Astrocyte (in vitro differentiated cells and primary cell): ENCODE measurements around the gene ANKRD42. TPM values are rescaled to one million over a fixed set of nuclear protein-coding genes. Genes with fewer than 3 reads are reported as not detected.
"Not testable (repeated sequence)": the region's sequence is repeated elsewhere in the genome, so short reads cannot be mapped to it uniquely, and the experiment has no call there.

Experiments used
- DNase-seq: peaks from one replicate; pipeline ENCODE4 v3.0.0-alpha.2; 2010; ENCODE audit warnings: low read depth
- FAIRE-seq: peaks from 2 replicates; lab custom pipeline; 2011; peaks lifted over from hg19 to GRCh38; lab: Jason Lieb, UNC
- H2AFZ ChIP-seq: 2 replicates; pipeline ENCODE4 v1.6.0; 2012; ENCODE audit warnings: low read depth, low read length, inconsistent platforms
- H3K27ac ChIP-seq: 2 replicates; pipeline ENCODE4 v1.5.1; 2011; ENCODE audit warnings: low read depth, low read length, inconsistent platforms
- H3K27me3 ChIP-seq: 2 replicates; pipeline ENCODE4 v1.6.0; 2011; ENCODE audit warnings: low read length, inconsistent platforms; ENCODE audit not compliant: insufficient read depth
- H3K36me3 ChIP-seq: 2 replicates; pipeline ENCODE4 v1.5.1; 2011; ENCODE audit warnings: low read length, inconsistent platforms; ENCODE audit not compliant: insufficient read depth
- H3K4me1 ChIP-seq: 2 replicates; pipeline ENCODE4 v1.5.1; 2011; ENCODE audit warnings: low read length, inconsistent platforms; ENCODE audit not compliant: insufficient read depth
- H3K4me2 ChIP-seq: 2 replicates; pipeline ENCODE4 v1.6.0; 2012; ENCODE audit warnings: low read length, inconsistent platforms
- H3K4me3 ChIP-seq: 2 replicates; pipeline ENCODE4 v1.5.1; 2011; ENCODE audit warnings: low read depth, mild to moderate bottlenecking, low read length, inconsistent platforms; ENCODE audit not compliant: insufficient read depth
- H3K79me2 ChIP-seq: 2 replicates; pipeline ENCODE4 v1.6.0; 2012; ENCODE audit warnings: mild to moderate bottlenecking, low read length, inconsistent platforms; ENCODE audit not compliant: insufficient read depth
- H3K9ac ChIP-seq: 2 replicates; pipeline ENCODE4 v1.6.0; 2012; ENCODE audit warnings: mild to moderate bottlenecking, low read length, inconsistent platforms
- H3K9me3 ChIP-seq: 2 replicates; pipeline ENCODE4 v1.5.1; 2012; ENCODE audit warnings: low read depth, mild to moderate bottlenecking, low read length, inconsistent platforms; ENCODE audit not compliant: insufficient read depth
- H4K20me1 ChIP-seq: 2 replicates; pipeline ENCODE4 v1.6.0; 2012; ENCODE audit warnings: low read length, inconsistent platforms; ENCODE audit not compliant: insufficient read depth
- H3K27ac Mint-ChIP-seq: one replicate; pipeline ENCODE4 v1.8.0; 2021; ENCODE audit warnings: mild to moderate bottlenecking, mixed read lengths; ENCODE audit not compliant: unreplicated experiment
- H3K27me3 Mint-ChIP-seq: one replicate; pipeline ENCODE4 v1.8.0; 2021; ENCODE audit warnings: low read depth, mixed read lengths; ENCODE audit not compliant: unreplicated experiment
- H3K36me3 Mint-ChIP-seq: one replicate; pipeline ENCODE4 v1.8.0; 2021; ENCODE audit warnings: low read depth, mixed read lengths; ENCODE audit not compliant: unreplicated experiment
- H3K4me1 Mint-ChIP-seq: one replicate; pipeline ENCODE4 v1.8.0; 2021; ENCODE audit warnings: low read depth, mixed read lengths; ENCODE audit not compliant: unreplicated experiment
- H3K4me3 Mint-ChIP-seq: one replicate; pipeline ENCODE4 v1.8.0; 2021; ENCODE audit warnings: mild to moderate bottlenecking, moderate library complexity, mixed read lengths; ENCODE audit not compliant: unreplicated experiment
- H3K9me3 Mint-ChIP-seq: one replicate; pipeline ENCODE4 v1.8.0; 2021; ENCODE audit warnings: mild to moderate bottlenecking, mixed read lengths; ENCODE audit not compliant: unreplicated experiment
- CTCF ChIP-seq: IDR thresholded peaks from 2 replicates; pipeline ENCODE4 v1.5.1; 2011; ENCODE audit warnings: low read depth, mild to moderate bottlenecking, inconsistent platforms, low read length, moderate library complexity; ENCODE audit not compliant: insufficient read depth
- EZH2 ChIP-seq: IDR thresholded peaks from 2 replicates; pipeline ENCODE4 v1.6.1; 2012; ENCODE audit warnings: mild to moderate bottlenecking, low read length, inconsistent platforms; ENCODE audit not compliant: insufficient read depth
- total RNA-seq: library from RNA; stranded (reverse); gene quantifications from 2 replicates; pipeline ENCODE4 v1.2.1, GENCODE V29; 2021

Gene ANKRD42
- total RNA-seq, 1 donor from 2014 or later = 15.0 TPM

DNA sequence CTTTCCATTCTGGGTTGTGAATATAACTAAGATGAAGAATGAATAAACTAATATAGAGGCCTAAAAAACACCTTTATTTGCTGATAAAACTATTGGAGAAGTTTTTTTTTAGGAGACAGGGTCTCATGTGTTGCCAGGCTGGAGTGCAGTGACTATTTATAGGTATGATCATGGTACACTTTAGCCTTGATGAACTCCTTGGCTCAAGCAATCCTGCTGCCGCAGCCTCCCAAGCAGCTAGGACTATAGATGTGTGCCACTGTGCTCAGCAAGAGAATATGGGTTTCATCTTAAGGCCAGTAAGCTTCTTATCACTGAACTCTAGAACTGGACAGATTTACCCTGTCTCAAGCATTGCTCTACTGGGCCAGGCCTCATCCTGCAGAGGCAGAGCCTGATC is 66.0 kb downstream of the ANKRD42 start:
- no peak overlapping the region for H3K4me3 ChIP-seq
- Mint-ChIP-seq H3K36me3 (peaks cover 7% of the 10 kb centered on the region), H3K9me3 (no peaks in the 10 kb centered on the region), H3K4me1 (peaks cover 23% of the 10 kb centered on the region), H3K27me3 (no peaks in the 10 kb centered on the region), H3K27ac (no peak overlapping the region), H3K4me3 (no peak overlapping the region)
- TF ChIP-seq CTCF (no peak), EZH2 (no peak)
- FAIRE-seq = no peak
- peaks cover 36% of the 10 kb centered on the region for H3K36me3 ChIP-seq
- no peak for DNase-seq
- no peaks in the 10 kb centered on the region for H3K9me3 ChIP-seq
- no peak overlapping the region for H3K9ac ChIP-seq
- no peaks in the 10 kb centered on the region for H4K20me1 ChIP-seq
- no peaks in the 10 kb centered on the region for H3K79me2 ChIP-seq
- H3K27me3 ChIP-seq = no peaks in the 10 kb centered on the region
- H2AFZ ChIP-seq = no peak overlapping the region
- H3K4me1 ChIP-seq = peaks cover 10% of the 10 kb centered on the region
- H3K27ac ChIP-seq = no peak overlapping the region
- H3K4me2 ChIP-seq = no peak overlapping the region

GRCh38 chr11:83265331-83265730 is 71.8 kb downstream of the ANKRD42 start:
- TF ChIP-seq EZH2 (no peak), CTCF (no peak)
- no peaks in the 10 kb centered on the region for H3K27me3 ChIP-seq
- Mint-ChIP-seq H3K4me1 (peaks cover 18% of the 10 kb centered on the region), H3K36me3 (peaks cover 27% of the 10 kb centered on the region), H3K4me3 (no peak overlapping the region), H3K27ac (no peak overlapping the region), H3K27me3 (no peaks in the 10 kb centered on the region), H3K9me3 (peaks cover 5% of the 10 kb centered on the region)
- H3K9me3 ChIP-seq = no peaks in the 10 kb centered on the region
- no peak overlapping the region for H3K4me2 ChIP-seq
- no peaks in the 10 kb centered on the region for H3K4me1 ChIP-seq
- H3K9ac ChIP-seq = no peak overlapping the region
- no peak overlapping the region for H3K27ac ChIP-seq
- peaks cover 30% of the 10 kb centered on the region for H3K36me3 ChIP-seq
- no peak for FAIRE-seq
- no peaks in the 10 kb centered on the region for H4K20me1 ChIP-seq
- DNase-seq = no peak
- no peak overlapping the region for H2AFZ ChIP-seq
- H3K4me3 ChIP-seq = no peak overlapping the region
- no peaks in the 10 kb centered on the region for H3K79me2 ChIP-seq

DNA sequence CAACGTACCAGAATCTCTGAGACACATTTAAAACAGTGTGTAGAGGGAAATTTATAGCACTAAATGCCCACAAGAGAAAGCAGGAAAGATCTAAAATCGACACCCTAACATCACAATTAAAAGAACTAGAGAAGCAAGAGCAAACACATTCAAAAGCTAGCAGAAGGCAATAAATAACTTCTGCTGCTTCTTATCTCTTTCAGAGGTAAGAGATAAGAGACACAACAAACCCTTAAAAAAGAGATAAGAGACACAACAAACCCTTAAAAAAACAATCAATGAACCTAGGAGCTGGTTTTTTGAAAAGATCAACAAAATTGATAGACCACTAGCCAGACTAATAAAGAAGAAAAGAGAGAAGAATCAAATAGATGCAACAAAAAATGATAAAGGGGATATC is 75.6 kb downstream of the ANKRD42 start:
- DNase-seq, H2AFZ ChIP-seq, H3K79me2 ChIP-seq, H3K4me1 ChIP-seq, H3K4me3 ChIP-seq, FAIRE-seq, H3K27me3 Mint-ChIP-seq, H3K27ac ChIP-seq, H4K20me1 ChIP-seq, H3K9ac ChIP-seq, H3K27ac Mint-ChIP-seq, H3K4me3 Mint-ChIP-seq, H3K27me3 ChIP-seq, H3K4me2 ChIP-seq, H3K9me3 ChIP-seq: not testable (repeated sequence)
- peaks cover 11% of the 10 kb centered on the region for H3K36me3 ChIP-seq
- Mint-ChIP-seq H3K36me3 (peaks cover 31% of the 10 kb centered on the region), H3K4me1 (peaks cover 36% of the 10 kb centered on the region), H3K9me3 (peaks cover 14% of the 10 kb centered on the region)

- not testable (repeated sequence) for H3K79me2 ChIP-seq, H3K9ac ChIP-seq, H3K27ac ChIP-seq, H2AFZ ChIP-seq, H3K4me1 ChIP-seq, H3K4me3 ChIP-seq, H4K20me1 ChIP-seq, H3K27me3 Mint-ChIP-seq, FAIRE-seq, H3K27me3 ChIP-seq, H3K9me3 ChIP-seq, H3K4me2 ChIP-seq, DNase-seq
- H3K27ac Mint-ChIP-seq = peak overlapping the region; percentile 79
- H3K4me1 Mint-ChIP-seq = peaks cover 35% of the 10 kb centered on the region
- peaks cover 27% of the 10 kb centered on the region for H3K36me3 Mint-ChIP-seq
- peaks cover 19% of the 10 kb centered on the region for H3K36me3 ChIP-seq
- peaks cover 14% of the 10 kb centered on the region for H3K9me3 Mint-ChIP-seq
- peak overlapping the region; percentile 50 for H3K4me3 Mint-ChIP-seq
Observed at GRCh38 chr11:83271734-83272133, 78.2 kb downstream of the ANKRD42 start.
